Glutamatergic neuron (in vitro differentiated cells): ENCODE results near the gene IRF7. TPM values are rescaled to one million over a fixed set of nuclear protein-coding genes. Genes with fewer than 3 reads are reported as not detected.

ENCODE experiments used
- DNase-seq: peaks from one replicate; pipeline ENCODE4 v3.0.0; 2022
- H3K27ac Mint-ChIP-seq: one replicate; pipeline ENCODE4 v1.8.0; 2020; ENCODE audit warnings: mild to moderate bottlenecking, mixed read lengths, inconsistent platforms; ENCODE audit not compliant: unreplicated experiment
- H3K27me3 Mint-ChIP-seq: one replicate; pipeline ENCODE4 v1.8.0; 2020; ENCODE audit warnings: mild to moderate bottlenecking, moderate library complexity, mixed read lengths, inconsistent platforms; ENCODE audit not compliant: unreplicated experiment
- H3K36me3 Mint-ChIP-seq: one replicate; pipeline ENCODE4 v1.8.0; 2020; ENCODE audit warnings: mild to moderate bottlenecking, mixed read lengths, inconsistent platforms; ENCODE audit not compliant: unreplicated experiment
- H3K4me1 Mint-ChIP-seq: one replicate; pipeline ENCODE4 v1.8.0; 2020; ENCODE audit warnings: mild to moderate bottlenecking, low read depth, mixed read lengths, inconsistent platforms; ENCODE audit not compliant: unreplicated experiment
- H3K4me3 Mint-ChIP-seq: one replicate; pipeline ENCODE4 v1.8.0; 2020; ENCODE audit warnings: mild to moderate bottlenecking, mixed read lengths, inconsistent platforms; ENCODE audit not compliant: unreplicated experiment
- H3K9me3 Mint-ChIP-seq: one replicate; pipeline ENCODE4 v1.8.0; 2020; ENCODE audit warnings: mild to moderate bottlenecking, moderate library complexity, mixed read lengths, inconsistent platforms; ENCODE audit not compliant: unreplicated experiment
- total RNA-seq: library from RNA; stranded (reverse); fragmentation: NEBNext Ultra II Directional; extraction: Animal tissue kit (Norgen Biotek cat#: 25700); gene quantifications from one replicate; pipeline ENCODE4 v1.2.1, GENCODE V29; 2021; ENCODE audit not compliant: unreplicated experiment
- TF ChIP-seq, protein P1 (sequence below): fragments of 200-600 bp; sonication (generic); IDR thresholded peaks from one replicate; pipeline ENCODE4 v1.5.0; 2021; ENCODE audit not compliant: partially characterized antibody, unreplicated experiment

The IRF7 gene
- total RNA-seq, 1 donor from 2014 or later = 17.7 TPM

DNA sequence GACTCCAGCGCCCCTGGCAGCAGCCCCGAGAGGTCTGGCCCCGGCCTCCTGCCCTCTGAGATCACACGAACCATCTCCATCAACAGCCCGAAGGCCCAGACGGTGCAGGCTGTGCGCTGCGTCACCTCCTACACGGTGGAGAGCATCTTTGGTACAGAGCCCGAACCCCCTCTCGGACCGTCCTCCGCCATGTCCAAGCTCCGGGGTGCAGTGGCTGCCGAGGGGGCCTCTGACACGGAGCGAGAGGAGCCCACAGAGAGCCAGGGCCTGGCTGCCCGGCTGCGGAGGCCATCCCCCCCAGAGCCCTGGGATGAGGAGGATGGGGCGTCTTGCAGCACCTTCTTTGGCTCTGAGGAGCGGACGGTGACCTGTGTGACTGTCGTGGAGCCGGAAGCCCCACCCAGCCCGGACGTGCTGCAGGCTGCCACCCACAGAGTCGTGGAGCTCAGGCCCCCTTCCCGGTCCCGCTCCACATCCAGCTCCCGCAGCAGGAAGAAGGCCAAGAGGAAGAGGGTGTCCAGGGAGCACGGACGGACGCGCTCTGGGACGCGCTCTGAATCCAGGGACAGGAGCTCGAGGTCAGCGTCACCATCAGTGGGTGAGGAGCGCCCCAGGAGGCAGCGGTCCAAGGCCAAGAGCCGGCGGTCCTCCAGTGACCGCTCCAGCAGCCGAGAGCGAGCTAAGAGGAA is 7.6 kb downstream of the IRF7 start:
- Mint-ChIP-seq H3K9me3 (peaks cover 13% of the 10 kb centered on the region), H3K4me1 (peaks cover 7% of the 10 kb centered on the region), H3K27ac (no peak overlapping the region), H3K4me3 (no peak overlapping the region), H3K27me3 (peaks cover 6% of the 10 kb centered on the region), H3K36me3 (peaks cover 4% of the 10 kb centered on the region)
- DNase-seq = no peak
- TF ChIP-seq, protein P1, sequence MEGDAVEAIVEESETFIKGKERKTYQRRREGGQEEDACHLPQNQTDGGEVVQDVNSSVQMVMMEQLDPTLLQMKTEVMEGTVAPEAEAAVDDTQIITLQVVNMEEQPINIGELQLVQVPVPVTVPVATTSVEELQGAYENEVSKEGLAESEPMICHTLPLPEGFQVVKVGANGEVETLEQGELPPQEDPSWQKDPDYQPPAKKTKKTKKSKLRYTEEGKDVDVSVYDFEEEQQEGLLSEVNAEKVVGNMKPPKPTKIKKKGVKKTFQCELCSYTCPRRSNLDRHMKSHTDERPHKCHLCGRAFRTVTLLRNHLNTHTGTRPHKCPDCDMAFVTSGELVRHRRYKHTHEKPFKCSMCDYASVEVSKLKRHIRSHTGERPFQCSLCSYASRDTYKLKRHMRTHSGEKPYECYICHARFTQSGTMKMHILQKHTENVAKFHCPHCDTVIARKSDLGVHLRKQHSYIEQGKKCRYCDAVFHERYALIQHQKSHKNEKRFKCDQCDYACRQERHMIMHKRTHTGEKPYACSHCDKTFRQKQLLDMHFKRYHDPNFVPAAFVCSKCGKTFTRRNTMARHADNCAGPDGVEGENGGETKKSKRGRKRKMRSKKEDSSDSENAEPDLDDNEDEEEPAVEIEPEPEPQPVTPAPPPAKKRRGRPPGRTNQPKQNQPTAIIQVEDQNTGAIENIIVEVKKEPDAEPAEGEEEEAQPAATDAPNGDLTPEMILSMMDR = no peak

GRCh38 chr11:607020-607780 is 8.6 kb downstream of the IRF7 start:
- peak overlapping the region; percentile 67 for H3K4me3 Mint-ChIP-seq
- H3K9me3 Mint-ChIP-seq = peaks cover 10% of the 10 kb centered on the region
- H3K27me3 Mint-ChIP-seq = peaks cover 5% of the 10 kb centered on the region

DNA sequence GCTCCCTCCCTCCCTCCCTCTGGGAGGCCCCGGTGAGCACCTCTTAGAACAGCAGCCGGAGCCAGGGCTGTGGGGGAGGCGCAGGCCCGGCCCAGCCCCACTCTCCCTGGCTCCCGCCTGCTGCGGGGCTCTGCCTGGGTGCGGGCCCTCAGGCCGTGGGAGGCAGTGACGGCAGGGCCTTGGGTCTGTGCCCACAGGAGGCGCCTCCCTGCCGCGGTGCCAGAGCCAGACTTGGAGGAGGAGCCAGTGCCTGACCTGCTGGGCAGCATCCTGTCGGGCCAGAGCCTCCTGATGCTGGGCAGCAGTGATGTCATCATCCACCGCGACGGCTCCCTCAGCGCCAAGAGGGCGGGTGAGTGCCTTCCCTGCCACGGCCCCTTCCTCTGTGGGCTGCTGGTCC is 9.5 kb downstream of the IRF7 start:
- peaks cover 9% of the 10 kb centered on the region for H3K9me3 Mint-ChIP-seq
- H3K27me3 Mint-ChIP-seq = peaks cover 2% of the 10 kb centered on the region
- H3K36me3 Mint-ChIP-seq = peaks cover 4% of the 10 kb centered on the region
- H3K27ac Mint-ChIP-seq = no peak overlapping the region
- DNase-seq = no peak
- peaks cover 1% of the 10 kb centered on the region for H3K4me1 Mint-ChIP-seq
- TF ChIP-seq, protein P1 = no peak
- no peak overlapping the region for H3K4me3 Mint-ChIP-seq

More at GRCh38 chr11:607020-607780, 8.6 kb downstream of the IRF7 start:
- peaks cover 4% of the 10 kb centered on the region for H3K4me1 Mint-ChIP-seq
- peaks cover 4% of the 10 kb centered on the region for H3K36me3 Mint-ChIP-seq
- DNase-seq = no peak
- TF ChIP-seq, protein P1 = no peak
- peak overlapping the region; percentile 62 for H3K27ac Mint-ChIP-seq

DNA sequence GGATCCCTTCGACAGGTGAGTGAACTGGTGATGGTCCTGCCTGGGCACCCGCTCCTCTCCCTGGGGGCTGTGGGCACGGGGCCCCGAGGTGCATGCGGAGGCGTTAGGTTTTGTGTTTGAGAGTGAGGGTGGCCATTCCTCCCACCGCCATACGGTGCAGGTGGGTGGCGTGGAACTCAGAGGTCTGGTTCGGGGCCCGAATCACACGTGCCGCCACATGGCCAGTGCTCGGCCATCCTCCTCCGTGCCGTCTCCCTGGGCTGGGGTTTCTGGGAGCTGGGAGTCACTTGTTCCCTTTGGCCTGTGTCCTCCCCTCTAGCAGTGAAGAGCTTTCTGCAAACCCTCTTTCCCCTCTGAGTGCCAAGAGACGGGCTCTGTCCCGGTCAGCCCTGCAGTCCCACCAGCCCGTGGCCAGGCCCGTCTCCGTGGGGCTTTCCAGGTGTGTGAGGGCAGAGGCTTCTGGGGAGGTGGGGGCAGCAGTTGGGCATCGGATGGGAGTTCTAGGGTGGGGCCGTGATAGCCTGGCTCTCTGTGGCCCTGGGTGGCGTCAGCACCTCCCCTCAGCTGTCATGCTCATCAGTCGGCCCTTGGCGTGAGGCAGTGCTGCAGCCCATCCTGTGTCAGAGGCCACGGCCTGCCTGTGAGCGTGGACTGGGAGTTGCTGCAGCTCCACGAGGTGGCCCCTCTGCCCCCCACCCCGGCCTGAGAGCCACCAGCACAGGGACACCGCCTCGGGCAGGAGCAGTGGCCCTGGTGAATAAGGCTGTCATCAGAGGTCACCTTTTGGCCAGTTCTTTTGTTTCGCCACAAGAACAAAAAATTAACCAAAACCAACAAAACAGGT is 10.2 kb downstream of the IRF7 start:
- Mint-ChIP-seq H3K4me1 (no peaks in the 10 kb centered on the region), H3K9me3 (peaks cover 9% of the 10 kb centered on the region), H3K36me3 (peaks cover 4% of the 10 kb centered on the region), H3K27ac (no peak overlapping the region), H3K4me3 (no peak overlapping the region), H3K27me3 (no peaks in the 10 kb centered on the region)
- DNase-seq = no peak
- TF ChIP-seq, protein P1 = no peak
